H9 (cell line): ENCODE data around the gene NUP205. TPM values are rescaled to one million over a fixed set of nuclear protein-coding genes. Genes with fewer than 3 reads are reported as not detected.

ENCODE experiments used
- DNase-seq: peaks from one replicate; pipeline ENCODE4 v3.0.0-alpha.2; 2017
- H2AFZ ChIP-seq: one replicate; pipeline ENCODE4 v1.6.1; 2013; ENCODE audit warnings: mild to moderate bottlenecking, low read length, control low read depth, moderate library complexity
- H2AK5ac ChIP-seq: 2 replicates; pipeline ENCODE4 v1.6.1; 2013; ENCODE audit warnings: low read length, control low read depth, mixed read lengths; ENCODE audit not compliant: insufficient read length
- H2BK120ac ChIP-seq: one replicate; pipeline ENCODE4 v1.6.1; 2013; ENCODE audit warnings: low read depth, mild to moderate bottlenecking, low read length, control low read depth, inconsistent platforms; ENCODE audit not compliant: poor library complexity, severe bottlenecking
- H2BK12ac ChIP-seq: 2 replicates; pipeline ENCODE4 v1.6.1; 2013; ENCODE audit warnings: low read length, control low read depth, mixed read lengths, low read depth; ENCODE audit not compliant: insufficient read length
- H2BK15ac ChIP-seq: 2 replicates; pipeline ENCODE4 v1.6.1; 2013; ENCODE audit warnings: low read depth, low read length, control low read depth
- H2BK20ac ChIP-seq: one replicate; pipeline ENCODE4 v1.6.1; 2013; ENCODE audit warnings: low read depth, mild to moderate bottlenecking, low read length, control low read depth, inconsistent platforms; ENCODE audit not compliant: poor library complexity, severe bottlenecking
- H2BK5ac ChIP-seq: 2 replicates; pipeline ENCODE4 v1.6.1; 2013; ENCODE audit warnings: low read length, control low read depth, mixed read lengths; ENCODE audit not compliant: insufficient read length
- H3K14ac ChIP-seq: 2 replicates; pipeline ENCODE4 v1.6.1; 2013; ENCODE audit warnings: low read length, control low read depth; ENCODE audit not compliant: insufficient read depth
- H3K18ac ChIP-seq: 2 replicates; pipeline ENCODE4 v1.6.1; 2013; ENCODE audit warnings: low read depth, mild to moderate bottlenecking, mixed read lengths, low read length, control low read depth; ENCODE audit not compliant: insufficient read length
- H3K23ac ChIP-seq: 2 replicates; pipeline ENCODE4 v1.6.1; 2013; ENCODE audit warnings: low read length, control low read depth, mixed read lengths, low read depth; ENCODE audit not compliant: insufficient read length
- H3K23me2 ChIP-seq: 2 replicates; pipeline ENCODE4 v1.6.1; 2013; ENCODE audit warnings: low read depth, mild to moderate bottlenecking, mixed read lengths, low read length, control low read depth; ENCODE audit not compliant: insufficient read length, poor library complexity, severe bottlenecking
- H3K27ac ChIP-seq: 2 replicates; pipeline ENCODE4 v1.5.1; 2013; ENCODE audit warnings: low read length, control low read depth, mixed read lengths, low read depth; ENCODE audit not compliant: insufficient read length
- H3K27me3 ChIP-seq: 2 replicates; pipeline ENCODE4 v1.6.1; 2013; ENCODE audit warnings: low read length, control low read depth, inconsistent platforms; ENCODE audit not compliant: insufficient read depth
- H3K4ac ChIP-seq: 2 replicates; pipeline ENCODE4 v1.6.1; 2013; ENCODE audit warnings: low read depth, mild to moderate bottlenecking, control low read depth, inconsistent platforms, low read length, moderate library complexity
- H3K4me1 ChIP-seq: 2 replicates; pipeline ENCODE4 v1.6.1; 2013; ENCODE audit warnings: low read length, control low read depth, inconsistent platforms; ENCODE audit not compliant: insufficient read depth
- H3K4me2 ChIP-seq: 2 replicates; pipeline ENCODE4 v1.6.1; 2013; ENCODE audit warnings: low read length, control low read depth, mixed read lengths; ENCODE audit not compliant: insufficient read length, insufficient read depth
- H3K56ac ChIP-seq: 2 replicates; pipeline ENCODE4 v1.6.1; 2013; ENCODE audit warnings: low read depth, mild to moderate bottlenecking, mixed read lengths, low read length, control low read depth; ENCODE audit not compliant: insufficient read length
- H3K79me1 ChIP-seq: 2 replicates; pipeline ENCODE4 v1.6.1; 2013; ENCODE audit warnings: low read depth, mild to moderate bottlenecking, moderate library complexity, low read length, control low read depth, inconsistent platforms; ENCODE audit not compliant: insufficient read depth, poor library complexity, severe bottlenecking
- H3K79me2 ChIP-seq: 2 replicates; pipeline ENCODE4 v1.6.1; 2013; ENCODE audit warnings: low read length, control low read depth, inconsistent platforms; ENCODE audit not compliant: insufficient read depth
- H3K9ac ChIP-seq: 2 replicates; pipeline ENCODE4 v1.6.1; 2013; ENCODE audit warnings: low read length, control low read depth, mixed read lengths; ENCODE audit not compliant: insufficient read length; ENCODE audit errors: extremely low read depth
- H3K9me3 ChIP-seq: one replicate; pipeline ENCODE4 v1.6.1; 2013; ENCODE audit warnings: low read depth, low read length, inconsistent platforms; ENCODE audit not compliant: control insufficient read depth
- H3T11ph ChIP-seq: one replicate; pipeline ENCODE4 v1.6.1; 2013; ENCODE audit warnings: mild to moderate bottlenecking, low read length, control low read depth, inconsistent platforms
- H4K20me1 ChIP-seq: one replicate; pipeline ENCODE4 v1.6.1; 2013; ENCODE audit not compliant: control insufficient read depth, insufficient read length, insufficient read depth
- H4K5ac ChIP-seq: 2 replicates; pipeline ENCODE4 v1.6.1; 2013; ENCODE audit warnings: low read depth, mild to moderate bottlenecking, mixed read lengths, low read length, control low read depth; ENCODE audit not compliant: insufficient read length
- H4K8ac ChIP-seq: replicated peaks from 2 replicates; pipeline ENCODE4 v1.6.1; 2013; ENCODE audit warnings: low read length, control low read depth, mixed read lengths, low read depth; ENCODE audit not compliant: insufficient read length
- H4K91ac ChIP-seq: 2 replicates; pipeline ENCODE4 v1.6.1; 2013; ENCODE audit warnings: low read depth, mild to moderate bottlenecking, moderate library complexity, mixed read lengths, low read length, control low read depth; ENCODE audit not compliant: insufficient read length
- H3K27ac Mint-ChIP-seq, 3 experiments: 2 replicates in 2 of 3; 3 replicates in 1 of 3; pipeline ENCODE4 v1.8.0; 2020 to 2021; ENCODE audit warnings: mixed read lengths in 3 of 3, mild to moderate bottlenecking in 1 of 3, moderate library complexity in 1 of 3
- H3K27me3 Mint-ChIP-seq: 2 replicates; pipeline ENCODE4 v1.8.0; 2021; ENCODE audit warnings: low read depth, mild to moderate bottlenecking, moderate library complexity, mixed read lengths
- H3K36me3 Mint-ChIP-seq, 3 experiments: 2 replicates in 2 of 3; 3 replicates in 1 of 3; pipeline ENCODE4 v1.8.0; 2020 to 2021; ENCODE audit warnings: low read depth in 3 of 3, mixed read lengths in 3 of 3; ENCODE audit not compliant: insufficient read depth in 1 of 3
- H3K4me1 Mint-ChIP-seq, 2 experiments: 2 replicates each; pipeline ENCODE4 v1.8.0; 2020; ENCODE audit warnings: mixed read lengths in 2 of 2
- H3K4me3 Mint-ChIP-seq, 2 experiments: 2 replicates in 1 of 2; 3 replicates in 1 of 2; pipeline ENCODE4 v1.8.0; 2020 to 2021; ENCODE audit warnings: mild to moderate bottlenecking in 2 of 2, mixed read lengths in 2 of 2, moderate library complexity in 1 of 2
- H3K9me3 Mint-ChIP-seq, 2 experiments: 2 replicates in 1 of 2; 3 replicates in 1 of 2; pipeline ENCODE4 v1.8.0; 2020; ENCODE audit warnings: mild to moderate bottlenecking in 2 of 2, mixed read lengths in 2 of 2, moderate library complexity in 1 of 2
- WGBS: extraction: QIAGEN DNeasy Blood & Tissue Kit; methylation state at CpG from one replicate; pipeline ENCODE4 v1.1.7; 2013; ENCODE audit warnings: missing lambda C conversion rate, low lambda C conversion rate, mixed read lengths; ENCODE audit not compliant: insufficient read length; ENCODE audit errors: extremely low coverage; 5-methylcytosine and 5-hydroxymethylcytosine counted together
- total RNA-seq: library from RNA; stranded (reverse); gene quantifications from 2 replicates; pipeline ENCODE4 v1.2.1, GENCODE V29; 2021
- TF ChIP-seq, protein P1 (sequence below): fragments of 200-600 bp; sonication (generic); conservative IDR thresholded peaks from 3 replicates; pipeline ENCODE4 v1.8.0; 2021; ENCODE audit warnings: antibody characterized with exemption, mild to moderate bottlenecking

Gene NUP205
- total RNA-seq, 1 experiment from 2014 or later: 158 TPM

GRCh38 chr7:135523146-135523545 lies 34.6 kb upstream of the NUP205 start:
- Histone ChIP-seq H2BK120ac (no peak overlapping the region), H4K5ac (no peak overlapping the region), H3K18ac (no peak overlapping the region), H4K91ac (no peak overlapping the region), H2BK5ac (no peak overlapping the region), H2BK20ac (no peak overlapping the region), H2BK15ac (no peak overlapping the region), H2BK12ac (no peak overlapping the region), H3K27me3 (no peaks in the 10 kb centered on the region), H4K8ac (no peak overlapping the region), H3K9ac (no peak overlapping the region), H3K79me2 (no peaks in the 10 kb centered on the region), H2AFZ (no peak overlapping the region), H3K4ac (no peak overlapping the region), H3K56ac (no peak overlapping the region), H4K20me1 (no peaks in the 10 kb centered on the region), H3T11ph (no peak overlapping the region), H3K14ac (no peak overlapping the region), H3K79me1 (no peaks in the 10 kb centered on the region), H3K9me3 (no peaks in the 10 kb centered on the region), H3K23me2 (no peaks in the 10 kb centered on the region), H3K23ac (no peak overlapping the region), H3K27ac (no peak overlapping the region), H3K4me1 (no peaks in the 10 kb centered on the region), H2AK5ac (no peak overlapping the region), H3K4me2 (no peak overlapping the region)
- H3K36me3 Mint-ChIP-seq: no peaks in the 10 kb centered on the region
- WGBS: no CpG with 5 or more reads among the region's 1 CpG
- no peak for DNase-seq
- peaks cover 0 to 3% of the 10 kb centered on the region in 2 experiments; a peak in 1 of 4 replicates for H3K4me1 Mint-ChIP-seq
- H3K4me3 Mint-ChIP-seq: no peak overlapping the region
- no peaks in the 10 kb centered on the region for H3K27me3 Mint-ChIP-seq
- H3K9me3 Mint-ChIP-seq: no peaks in the 10 kb centered on the region; a peak in 3 of 5 replicates
- TF ChIP-seq, protein P1, sequence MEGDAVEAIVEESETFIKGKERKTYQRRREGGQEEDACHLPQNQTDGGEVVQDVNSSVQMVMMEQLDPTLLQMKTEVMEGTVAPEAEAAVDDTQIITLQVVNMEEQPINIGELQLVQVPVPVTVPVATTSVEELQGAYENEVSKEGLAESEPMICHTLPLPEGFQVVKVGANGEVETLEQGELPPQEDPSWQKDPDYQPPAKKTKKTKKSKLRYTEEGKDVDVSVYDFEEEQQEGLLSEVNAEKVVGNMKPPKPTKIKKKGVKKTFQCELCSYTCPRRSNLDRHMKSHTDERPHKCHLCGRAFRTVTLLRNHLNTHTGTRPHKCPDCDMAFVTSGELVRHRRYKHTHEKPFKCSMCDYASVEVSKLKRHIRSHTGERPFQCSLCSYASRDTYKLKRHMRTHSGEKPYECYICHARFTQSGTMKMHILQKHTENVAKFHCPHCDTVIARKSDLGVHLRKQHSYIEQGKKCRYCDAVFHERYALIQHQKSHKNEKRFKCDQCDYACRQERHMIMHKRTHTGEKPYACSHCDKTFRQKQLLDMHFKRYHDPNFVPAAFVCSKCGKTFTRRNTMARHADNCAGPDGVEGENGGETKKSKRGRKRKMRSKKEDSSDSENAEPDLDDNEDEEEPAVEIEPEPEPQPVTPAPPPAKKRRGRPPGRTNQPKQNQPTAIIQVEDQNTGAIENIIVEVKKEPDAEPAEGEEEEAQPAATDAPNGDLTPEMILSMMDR: no peak
- no peak overlapping the region for H3K27ac Mint-ChIP-seq
